Astrocyte (in vitro differentiated cells and primary cell): ENCODE results near the gene PIK3R3. TPM values are rescaled to one million over a fixed set of nuclear protein-coding genes. Genes with fewer than 3 reads are reported as not detected.

Source experiments
- DNase-seq: peaks from one replicate; pipeline ENCODE4 v3.0.0-alpha.2; 2010; ENCODE audit warnings: low read depth
- FAIRE-seq: peaks from 2 replicates; lab custom pipeline; 2011; peaks lifted over from hg19 to GRCh38; lab: Jason Lieb, UNC
- H2AFZ ChIP-seq: 2 replicates; pipeline ENCODE4 v1.6.0; 2012; ENCODE audit warnings: low read depth, low read length, inconsistent platforms
- H3K27ac ChIP-seq: 2 replicates; pipeline ENCODE4 v1.5.1; 2011; ENCODE audit warnings: low read depth, low read length, inconsistent platforms
- H3K27me3 ChIP-seq: 2 replicates; pipeline ENCODE4 v1.6.0; 2011; ENCODE audit warnings: low read length, inconsistent platforms; ENCODE audit not compliant: insufficient read depth
- H3K36me3 ChIP-seq: 2 replicates; pipeline ENCODE4 v1.5.1; 2011; ENCODE audit warnings: low read length, inconsistent platforms; ENCODE audit not compliant: insufficient read depth
- H3K4me1 ChIP-seq: 2 replicates; pipeline ENCODE4 v1.5.1; 2011; ENCODE audit warnings: low read length, inconsistent platforms; ENCODE audit not compliant: insufficient read depth
- H3K4me2 ChIP-seq: 2 replicates; pipeline ENCODE4 v1.6.0; 2012; ENCODE audit warnings: low read length, inconsistent platforms
- H3K4me3 ChIP-seq: 2 replicates; pipeline ENCODE4 v1.5.1; 2011; ENCODE audit warnings: low read depth, mild to moderate bottlenecking, low read length, inconsistent platforms; ENCODE audit not compliant: insufficient read depth
- H3K79me2 ChIP-seq: 2 replicates; pipeline ENCODE4 v1.6.0; 2012; ENCODE audit warnings: mild to moderate bottlenecking, low read length, inconsistent platforms; ENCODE audit not compliant: insufficient read depth
- H3K9ac ChIP-seq: 2 replicates; pipeline ENCODE4 v1.6.0; 2012; ENCODE audit warnings: mild to moderate bottlenecking, low read length, inconsistent platforms
- H3K9me3 ChIP-seq: 2 replicates; pipeline ENCODE4 v1.5.1; 2012; ENCODE audit warnings: low read depth, mild to moderate bottlenecking, low read length, inconsistent platforms; ENCODE audit not compliant: insufficient read depth
- H4K20me1 ChIP-seq: 2 replicates; pipeline ENCODE4 v1.6.0; 2012; ENCODE audit warnings: low read length, inconsistent platforms; ENCODE audit not compliant: insufficient read depth
- H3K27ac Mint-ChIP-seq: one replicate; pipeline ENCODE4 v1.8.0; 2021; ENCODE audit warnings: mild to moderate bottlenecking, mixed read lengths; ENCODE audit not compliant: unreplicated experiment
- H3K27me3 Mint-ChIP-seq: one replicate; pipeline ENCODE4 v1.8.0; 2021; ENCODE audit warnings: low read depth, mixed read lengths; ENCODE audit not compliant: unreplicated experiment
- H3K36me3 Mint-ChIP-seq: one replicate; pipeline ENCODE4 v1.8.0; 2021; ENCODE audit warnings: low read depth, mixed read lengths; ENCODE audit not compliant: unreplicated experiment
- H3K4me1 Mint-ChIP-seq: one replicate; pipeline ENCODE4 v1.8.0; 2021; ENCODE audit warnings: low read depth, mixed read lengths; ENCODE audit not compliant: unreplicated experiment
- H3K4me3 Mint-ChIP-seq: one replicate; pipeline ENCODE4 v1.8.0; 2021; ENCODE audit warnings: mild to moderate bottlenecking, moderate library complexity, mixed read lengths; ENCODE audit not compliant: unreplicated experiment
- H3K9me3 Mint-ChIP-seq: one replicate; pipeline ENCODE4 v1.8.0; 2021; ENCODE audit warnings: mild to moderate bottlenecking, mixed read lengths; ENCODE audit not compliant: unreplicated experiment
- EZH2 ChIP-seq: IDR thresholded peaks from 2 replicates; pipeline ENCODE4 v1.6.1; 2012; ENCODE audit warnings: mild to moderate bottlenecking, low read length, inconsistent platforms; ENCODE audit not compliant: insufficient read depth
- total RNA-seq: library from RNA; stranded (reverse); gene quantifications from 2 replicates; pipeline ENCODE4 v1.2.1, GENCODE V29; 2021
- TF ChIP-seq, protein P1 (sequence below): IDR thresholded peaks from 2 replicates; pipeline ENCODE4 v1.5.1; 2011; ENCODE audit warnings: low read depth, mild to moderate bottlenecking, inconsistent platforms, low read length, moderate library complexity; ENCODE audit not compliant: insufficient read depth

The PIK3R3 gene
- total RNA-seq, 1 donor from 2014 or later = 68.4 TPM

DNA sequence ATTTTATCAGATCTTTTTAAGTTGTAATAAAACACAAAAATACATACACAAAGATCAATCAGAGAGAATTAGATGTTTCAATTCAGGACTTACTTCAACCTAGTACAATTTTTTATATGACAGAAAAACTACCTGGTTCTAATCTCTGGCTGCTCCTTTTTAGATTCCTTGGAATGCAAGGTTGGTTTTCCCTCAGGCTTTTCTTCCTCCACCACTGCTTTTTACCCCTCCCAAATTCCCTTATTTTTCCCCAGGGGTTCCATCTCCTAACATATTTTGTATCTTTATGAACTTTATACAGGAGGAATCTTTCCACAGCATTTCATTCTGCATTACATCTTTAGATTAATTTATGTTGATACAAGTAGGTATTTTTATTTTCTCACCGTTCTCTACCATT is 33.2 kb downstream of the PIK3R3 start:
- Mint-ChIP-seq H3K36me3 (peaks cover 19% of the 10 kb centered on the region), H3K27ac (no peak overlapping the region), H3K4me1 (no peaks in the 10 kb centered on the region), H3K9me3 (no peaks in the 10 kb centered on the region), H3K4me3 (no peak overlapping the region), H3K27me3 (no peaks in the 10 kb centered on the region)
- no peak overlapping the region for H3K4me2 ChIP-seq
- TF ChIP-seq, protein P1, sequence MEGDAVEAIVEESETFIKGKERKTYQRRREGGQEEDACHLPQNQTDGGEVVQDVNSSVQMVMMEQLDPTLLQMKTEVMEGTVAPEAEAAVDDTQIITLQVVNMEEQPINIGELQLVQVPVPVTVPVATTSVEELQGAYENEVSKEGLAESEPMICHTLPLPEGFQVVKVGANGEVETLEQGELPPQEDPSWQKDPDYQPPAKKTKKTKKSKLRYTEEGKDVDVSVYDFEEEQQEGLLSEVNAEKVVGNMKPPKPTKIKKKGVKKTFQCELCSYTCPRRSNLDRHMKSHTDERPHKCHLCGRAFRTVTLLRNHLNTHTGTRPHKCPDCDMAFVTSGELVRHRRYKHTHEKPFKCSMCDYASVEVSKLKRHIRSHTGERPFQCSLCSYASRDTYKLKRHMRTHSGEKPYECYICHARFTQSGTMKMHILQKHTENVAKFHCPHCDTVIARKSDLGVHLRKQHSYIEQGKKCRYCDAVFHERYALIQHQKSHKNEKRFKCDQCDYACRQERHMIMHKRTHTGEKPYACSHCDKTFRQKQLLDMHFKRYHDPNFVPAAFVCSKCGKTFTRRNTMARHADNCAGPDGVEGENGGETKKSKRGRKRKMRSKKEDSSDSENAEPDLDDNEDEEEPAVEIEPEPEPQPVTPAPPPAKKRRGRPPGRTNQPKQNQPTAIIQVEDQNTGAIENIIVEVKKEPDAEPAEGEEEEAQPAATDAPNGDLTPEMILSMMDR = no peak
- TF ChIP-seq EZH2 = no peak
- H3K27ac ChIP-seq = no peak overlapping the region
- H3K79me2 ChIP-seq = peaks cover 29% of the 10 kb centered on the region
- no peak overlapping the region for H2AFZ ChIP-seq
- no peak overlapping the region for H3K4me3 ChIP-seq
- no peaks in the 10 kb centered on the region for H3K27me3 ChIP-seq
- no peaks in the 10 kb centered on the region for H3K9me3 ChIP-seq
- FAIRE-seq (no peak), DNase-seq (no peak)
- H4K20me1 ChIP-seq = peaks cover 30% of the 10 kb centered on the region
- H3K36me3 ChIP-seq = no peaks in the 10 kb centered on the region
- no peaks in the 10 kb centered on the region for H3K4me1 ChIP-seq
- H3K9ac ChIP-seq = no peak overlapping the region

DNA sequence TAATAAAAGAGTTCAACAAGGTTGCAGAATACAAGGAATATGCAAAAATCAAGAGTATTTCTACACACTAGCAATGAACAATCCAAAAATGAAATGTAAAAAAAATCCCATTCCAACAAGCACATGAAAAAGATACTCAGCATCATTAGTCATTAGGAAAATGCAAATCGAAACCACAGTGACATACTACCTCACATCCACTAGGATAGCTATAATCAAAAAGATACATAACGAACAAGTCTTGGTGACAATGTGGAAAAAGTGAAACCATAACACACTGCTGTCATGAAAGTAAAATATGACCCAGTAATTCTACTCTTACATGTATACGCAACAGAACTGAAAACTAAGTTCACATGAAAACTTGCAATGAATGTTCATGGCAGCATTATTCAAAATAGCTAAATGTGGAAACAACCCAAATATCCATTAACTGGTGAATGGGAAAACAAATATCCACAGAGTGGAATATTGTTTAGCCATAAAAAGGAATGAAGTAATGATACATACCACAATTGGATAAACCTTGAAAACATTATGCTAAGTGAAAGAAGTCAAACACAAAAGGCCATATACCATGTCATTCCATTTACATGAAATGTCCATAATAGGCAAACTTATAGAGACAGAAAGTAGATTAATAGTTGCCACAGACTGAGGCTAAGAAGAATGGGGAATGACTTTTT is 34.3 kb downstream of the PIK3R3 start:
- H3K36me3 Mint-ChIP-seq = peaks cover 17% of the 10 kb centered on the region
- Histone ChIP-seq H3K9me3 (no peaks in the 10 kb centered on the region), H3K4me3 (no peak overlapping the region), H2AFZ (no peak overlapping the region), H3K4me2 (no peak overlapping the region), H3K36me3 (no peaks in the 10 kb centered on the region), H3K27ac (no peak overlapping the region), H3K79me2 (peaks cover 29% of the 10 kb centered on the region), H3K27me3 (no peaks in the 10 kb centered on the region), H3K4me1 (no peaks in the 10 kb centered on the region), H4K20me1 (peaks cover 35% of the 10 kb centered on the region), H3K9ac (no peak overlapping the region)
- no peaks in the 10 kb centered on the region for H3K27me3 Mint-ChIP-seq
- no peaks in the 10 kb centered on the region for H3K4me1 Mint-ChIP-seq
- no peak overlapping the region for H3K4me3 Mint-ChIP-seq
- no peak for TF ChIP-seq EZH2
- TF ChIP-seq, protein P1 = no peak
- peak; percentile 32 for FAIRE-seq
- peak; percentile 45 for DNase-seq
- H3K9me3 Mint-ChIP-seq = no peaks in the 10 kb centered on the region
- no peak overlapping the region for H3K27ac Mint-ChIP-seq

DNA sequence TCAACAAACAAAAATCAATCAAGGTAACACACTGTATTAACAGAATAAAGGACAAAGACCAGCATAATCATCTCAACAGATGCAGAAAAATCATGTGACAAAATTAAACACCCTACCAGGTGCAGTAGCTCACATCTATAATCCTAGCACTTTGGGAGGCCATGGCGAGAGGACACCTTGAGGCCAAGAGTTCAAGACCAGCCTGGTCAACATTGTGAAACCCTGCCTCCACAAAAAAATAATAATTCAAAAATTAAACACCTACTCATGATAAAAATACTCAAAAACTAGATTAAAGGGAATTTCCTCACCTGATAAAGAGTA is 35.3 kb downstream of the PIK3R3 start:
- no peak overlapping the region for H3K4me2 ChIP-seq
- Mint-ChIP-seq H3K4me3 (no peak overlapping the region), H3K9me3 (no peaks in the 10 kb centered on the region), H3K27ac (no peak overlapping the region), H3K4me1 (no peaks in the 10 kb centered on the region), H3K36me3 (peaks cover 18% of the 10 kb centered on the region), H3K27me3 (no peaks in the 10 kb centered on the region)
- no peak overlapping the region for H3K4me3 ChIP-seq
- no peaks in the 10 kb centered on the region for H3K27me3 ChIP-seq
- H3K9me3 ChIP-seq = no peaks in the 10 kb centered on the region
- H3K9ac ChIP-seq = no peak overlapping the region
- no peak overlapping the region for H2AFZ ChIP-seq
- no peaks in the 10 kb centered on the region for H3K4me1 ChIP-seq
- no peak for DNase-seq
- H3K27ac ChIP-seq = no peak overlapping the region
- TF ChIP-seq EZH2 = no peak
- TF ChIP-seq, protein P1 = no peak
- H4K20me1 ChIP-seq = peaks cover 37% of the 10 kb centered on the region
- H3K79me2 ChIP-seq = peaks cover 37% of the 10 kb centered on the region
- no peak for FAIRE-seq
- H3K36me3 ChIP-seq = no peaks in the 10 kb centered on the region
